ENCODE data around the gene ZCCHC24. TPM values are rescaled to one million over a fixed set of nuclear protein-coding genes. Genes with fewer than 3 reads are reported as not detected.
A peak's percentile ranks its signal among the peaks of the same experiment; 100 is the strongest.

The ZCCHC24 gene
- total RNA-seq, 1 donor from 2014 or later: 5.9 TPM

- no peak for TF ChIP-seq EZH2 (IDR thresholded peaks at IDR 0.05)
- no peak for TF ChIP-seq EZH2phosphoT487 (IDR thresholded peaks at IDR 0.05)
- TF ChIP-seq CTCF (IDR thresholded peaks at IDR 0.05): no peak
- peak overlapping the region; percentile 42 for H3K4me3 Mint-ChIP-seq
- H3K27me3 Mint-ChIP-seq (ENCODE audit: insufficient read depth, low read depth): peaks cover 6% of the 10 kb centered on the region
- no peak overlapping the region for H3K27ac ChIP-seq
- no peaks in the 10 kb centered on the region for H3K9me3 Mint-ChIP-seq
- peaks cover 3% of the 10 kb centered on the region for H3K36me3 Mint-ChIP-seq
- no peaks in the 10 kb centered on the region for H3F3A ChIP-seq (ENCODE audit: low read depth)
- DNase-seq (ENCODE audit: low spot score): no peak
- no peaks in the 10 kb centered on the region for H3K79me2 ChIP-seq (ENCODE audit: low read depth)
- no peak overlapping the region for H3K4me2 ChIP-seq
- no peaks in the 10 kb centered on the region for H3K9me3 ChIP-seq (ENCODE audit: low read depth)
- H3K4me1 ChIP-seq: peaks cover 22% of the 10 kb centered on the region
- H3K36me3 ChIP-seq: no peaks in the 10 kb centered on the region
- H4K20me1 ChIP-seq (ENCODE audit: low read depth): peaks cover 30% of the 10 kb centered on the region
- no peak overlapping the region for H2AFZ ChIP-seq (replicated peaks)
- H3K27ac Mint-ChIP-seq: peak overlapping the region; percentile 91
- H3K9ac ChIP-seq: no peak overlapping the region
- H3K4me3 ChIP-seq: no peak overlapping the region
- H3K27me3 ChIP-seq: no peaks in the 10 kb centered on the region
- H3K4me1 Mint-ChIP-seq: peaks cover 22% of the 10 kb centered on the region
These were observed 9.2 kb downstream of the ZCCHC24 start for GRCh38 chr10:79436066-79436849.

GRCh38 chr10:79435271-79436065, 10.0 kb downstream of the ZCCHC24 start:
- peak; percentile 41 for DNase-seq (ENCODE audit: low spot score)
- Mint-ChIP-seq H3K4me3 (no peak overlapping the region), H3K27ac (no peak overlapping the region), H3K36me3 (no peaks in the 10 kb centered on the region), H3K4me1 (peaks cover 19% of the 10 kb centered on the region), H3K9me3 (no peaks in the 10 kb centered on the region), H3K27me3 (ENCODE audit: insufficient read depth, low read depth) (peaks cover 6% of the 10 kb centered on the region)
- Histone ChIP-seq H3F3A (ENCODE audit: low read depth) (no peaks in the 10 kb centered on the region), H3K79me2 (ENCODE audit: low read depth) (no peaks in the 10 kb centered on the region), H4K20me1 (ENCODE audit: low read depth) (peaks cover 30% of the 10 kb centered on the region), H3K27ac (no peak overlapping the region), H3K36me3 (no peaks in the 10 kb centered on the region), H3K27me3 (no peaks in the 10 kb centered on the region), H3K9me3 (ENCODE audit: low read depth) (no peaks in the 10 kb centered on the region), H3K4me2 (peak overlapping the region; percentile 59), H3K9ac (no peak overlapping the region), H3K4me1 (peaks cover 22% of the 10 kb centered on the region), H2AFZ (replicated peaks) (no peak overlapping the region), H3K4me3 (no peak overlapping the region)
- no peak for TF ChIP-seq EZH2phosphoT487 (IDR thresholded peaks at IDR 0.05)
- TF ChIP-seq EZH2 (IDR thresholded peaks at IDR 0.05): no peak
- no peak for TF ChIP-seq CTCF (IDR thresholded peaks at IDR 0.05)

GRCh38 chr10:79434821-79435251, 10.6 kb downstream of the ZCCHC24 start:
- no peaks in the 10 kb centered on the region for H3K9me3 Mint-ChIP-seq
- H3K27me3 Mint-ChIP-seq (ENCODE audit: insufficient read depth, low read depth): peaks cover 6% of the 10 kb centered on the region
- peaks cover 19% of the 10 kb centered on the region for H3K4me1 Mint-ChIP-seq
- H3K27ac Mint-ChIP-seq: peak overlapping the region; percentile 58
- Histone ChIP-seq H4K20me1 (ENCODE audit: low read depth) (peaks cover 30% of the 10 kb centered on the region), H3K27me3 (no peaks in the 10 kb centered on the region), H3K27ac (no peak overlapping the region), H3K36me3 (no peaks in the 10 kb centered on the region), H2AFZ (replicated peaks) (no peak overlapping the region), H3K4me3 (no peak overlapping the region), H3K9me3 (ENCODE audit: low read depth) (no peaks in the 10 kb centered on the region), H3K79me2 (ENCODE audit: low read depth) (no peaks in the 10 kb centered on the region), H3F3A (ENCODE audit: low read depth) (no peaks in the 10 kb centered on the region), H3K9ac (no peak overlapping the region), H3K4me2 (no peak overlapping the region), H3K4me1 (peaks cover 22% of the 10 kb centered on the region)
- H3K36me3 Mint-ChIP-seq: no peaks in the 10 kb centered on the region
- no peak for DNase-seq (ENCODE audit: low spot score)
- TF ChIP-seq EZH2phosphoT487 (IDR thresholded peaks at IDR 0.05) (no peak), CTCF (IDR thresholded peaks at IDR 0.05) (no peak), EZH2 (IDR thresholded peaks at IDR 0.05) (no peak)
- no peak overlapping the region for H3K4me3 Mint-ChIP-seq
